GM21390 (cell line): Measurements from ENCODE around the gene DLGAP1.
"Not testable (repeated sequence)": the region's sequence is repeated elsewhere in the genome, so short reads cannot be mapped to it uniquely, and the experiment has no call there.

Experiments used
- ATAC-seq: cut with Tn5 transposase; IDR thresholded peaks from one replicate; pipeline ENCODE4 v1.9.1; 2021; ENCODE audit not compliant: unreplicated experiment

The DLGAP1 gene

GRCh38 chr18:3493501-3494244 is 961.4 kb downstream of the DLGAP1 start:
- ATAC-seq = no peak

- no peak for ATAC-seq
Measured at GRCh38 chr18:3492721-3493120, 962.4 kb downstream of the DLGAP1 start.

- ATAC-seq = no peak
Measured at GRCh38 chr18:3491981-3492555, 963.0 kb downstream of the DLGAP1 start.

- ATAC-seq = no peak
Measured at GRCh38 chr18:3489462-3489861, 965.6 kb downstream of the DLGAP1 start.

GRCh38 chr18:3486512-3486911 is 968.6 kb downstream of the DLGAP1 start:
- no peak for ATAC-seq

GRCh38 chr18:3485153-3486149 is 969.7 kb downstream of the DLGAP1 start:
- ATAC-seq = no peak

GRCh38 chr18:3482258-3482657 is 972.8 kb downstream of the DLGAP1 start:
- no peak for ATAC-seq

- ATAC-seq = no peak
Measured at GRCh38 chr18:3481696-3482210, 973.4 kb downstream of the DLGAP1 start.

GRCh38 chr18:3480827-3481573 is 974.1 kb downstream of the DLGAP1 start:
- ATAC-seq = no peak

GRCh38 chr18:3479978-3480509 is 975.1 kb downstream of the DLGAP1 start:
- ATAC-seq = no peak

GRCh38 chr18:3478262-3478978 is 976.7 kb downstream of the DLGAP1 start:
- no peak for ATAC-seq

- no peak for ATAC-seq
Measured at GRCh38 chr18:3472681-3473544, 982.2 kb downstream of the DLGAP1 start.

GRCh38 chr18:3472121-3472520 is 983.0 kb downstream of the DLGAP1 start:
- ATAC-seq = not testable (repeated sequence)

- no peak for ATAC-seq
Measured at GRCh38 chr18:3471141-3471648, 983.9 kb downstream of the DLGAP1 start.

- ATAC-seq = no peak
Measured at GRCh38 chr18:3468833-3469232, 986.3 kb downstream of the DLGAP1 start.

- no peak for ATAC-seq
Measured at GRCh38 chr18:3468066-3468705, 986.9 kb downstream of the DLGAP1 start.

GRCh38 chr18:3466872-3467271 is 988.2 kb downstream of the DLGAP1 start:
- no peak for ATAC-seq

GRCh38 chr18:3466045-3466444 is 989.1 kb downstream of the DLGAP1 start:
- no peak for ATAC-seq
